Activated T-cell treated with anti-CD3 and anti-CD28 coated beads, Interleukin-2, amount 50 U/mL, for 72 hours (primary cell): ENCODE results near the gene KRTAP5-7. TPM values are rescaled to one million over a fixed set of nuclear protein-coding genes. Genes with fewer than 3 reads are reported as not detected.
"Not testable (repeated sequence)": the region's sequence is repeated elsewhere in the genome, so short reads cannot be mapped to it uniquely, and the experiment has no call there.

Experiments used
- ATAC-seq, 2 donors: fragments of 150-1000 bp; cut with Tn5 transposase; replicated peaks in 1 of 2; 2 replicates each; pipeline ENCODE4 v1.10.0; 2021; ENCODE audit warnings: moderate library complexity in 2 of 2, mild to moderate bottlenecking in 1 of 2
- DNase-seq, 2 donors: peaks; one replicate each; pipeline ENCODE4 v3.0.0; 2021 to 2022; ENCODE audit warnings: mixed read lengths in 1 of 2
- H3K27ac Mint-ChIP-seq: one replicate; pipeline ENCODE4 v1.8.0; 2022; ENCODE audit warnings: mild to moderate bottlenecking, moderate library complexity, mixed read lengths
- H3K27me3 Mint-ChIP-seq: one replicate; pipeline ENCODE4 v1.8.0; 2022; ENCODE audit warnings: low read depth, mixed read lengths
- H3K36me3 Mint-ChIP-seq, 2 donors: one replicate each; pipeline ENCODE4 v1.8.0; 2022; ENCODE audit warnings: mixed read lengths in 2 of 2, mild to moderate bottlenecking in 1 of 2; ENCODE audit not compliant: insufficient read depth in 2 of 2
- H3K4me1 Mint-ChIP-seq: one replicate; pipeline ENCODE4 v1.8.0; 2022; ENCODE audit warnings: low read depth, mixed read lengths
- H3K4me3 Mint-ChIP-seq, 2 donors: one replicate each; pipeline ENCODE4 v1.8.0; 2022; ENCODE audit warnings: mild to moderate bottlenecking in 2 of 2, mixed read lengths in 2 of 2, moderate library complexity in 2 of 2
- H3K9me3 Mint-ChIP-seq, 2 donors: one replicate each; pipeline ENCODE4 v1.8.0; 2022; ENCODE audit warnings: mixed read lengths in 2 of 2
- total RNA-seq, 2 donors: library from RNA; stranded (reverse); gene quantifications; one replicate each; pipeline ENCODE4 v1.2.3, GENCODE V29; 2022

The KRTAP5-7 gene
- total RNA-seq, 2 donors from 2014 or later, result not detected

DNA sequence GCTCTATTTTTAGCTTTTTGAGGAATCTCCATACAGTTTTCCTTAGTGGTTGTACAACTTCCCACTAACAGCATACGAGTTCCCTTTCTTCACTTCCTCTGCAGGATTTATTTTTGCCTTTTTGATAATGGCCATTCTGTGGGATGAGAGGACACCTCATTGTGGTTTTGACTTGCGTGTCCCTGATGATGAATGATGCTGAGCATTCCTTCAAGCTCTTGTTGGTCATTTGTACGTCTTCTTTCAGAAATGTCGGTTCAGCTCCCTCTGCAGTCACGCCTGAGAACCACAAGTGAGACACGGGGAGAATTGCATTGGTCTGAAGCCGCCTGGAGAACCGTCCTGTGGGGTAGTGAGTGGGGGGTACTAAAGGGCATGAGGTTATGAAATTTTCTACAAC lies 36.3 kb downstream of the KRTAP5-7 start:
- Mint-ChIP-seq H3K27ac (no peak overlapping the region), H3K4me1 (peaks cover 4% of the 10 kb centered on the region), H3K36me3 (no peaks in the 10 kb centered on the region), H3K4me3 (no peak overlapping the region), H3K27me3 (peaks cover 52% of the 10 kb centered on the region), H3K9me3 (no peaks in the 10 kb centered on the region)
- DNase-seq (peak; percentile 14 to 36), ATAC-seq (peak in 1 of 2 donors; percentile 42)

DNA sequence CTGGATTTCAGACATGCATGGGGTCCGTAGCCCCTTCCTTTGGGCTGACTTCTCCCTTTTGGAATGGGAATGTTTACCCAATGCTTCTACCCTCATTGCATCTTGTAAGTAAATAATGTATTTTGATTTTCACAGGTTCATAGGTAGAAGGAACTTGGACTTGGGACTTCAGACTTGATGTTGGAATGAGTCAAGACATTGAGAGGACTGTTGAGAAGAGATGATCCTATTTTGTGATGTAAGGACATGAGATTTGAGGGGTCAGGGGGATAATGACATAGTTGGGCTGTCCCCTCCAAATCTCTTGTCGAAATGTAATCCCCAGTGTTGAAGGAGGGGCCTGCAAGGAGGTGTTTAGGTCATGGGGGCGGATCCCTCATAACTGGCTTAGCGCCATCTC lies 37.4 kb downstream of the KRTAP5-7 start:
- no peak for DNase-seq
- no peaks in the 10 kb centered on the region for H3K36me3 Mint-ChIP-seq

DNA sequence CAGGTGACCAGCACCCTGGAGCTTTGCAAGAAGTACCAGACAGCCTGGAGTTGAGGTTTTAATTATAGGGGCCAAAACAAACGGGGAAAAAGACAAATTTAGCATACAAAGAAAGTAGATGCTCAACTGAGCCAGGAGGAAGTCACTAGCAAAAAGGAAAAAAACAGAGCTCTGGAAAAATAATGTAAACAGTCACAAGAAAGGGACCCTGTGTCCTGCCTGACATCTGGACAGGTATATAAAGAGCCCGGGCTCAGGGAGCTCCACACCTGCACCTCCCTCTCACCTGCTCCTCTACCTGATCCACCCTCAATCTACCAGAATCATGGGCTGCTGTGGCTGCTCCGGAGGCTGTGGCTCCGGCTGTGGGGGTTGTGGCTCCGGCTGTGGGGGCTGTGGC lies 38.2 kb downstream of the KRTAP5-7 start, which contains the start of gene KRTAP5-10:
Gene KRTAP5-10 (plus strand): TSS at position 301 of the 400 bp plus-strand sequence. CDS start 25 bp downstream, at position 326.
- no peak for DNase-seq
- no peak for ATAC-seq
- Mint-ChIP-seq H3K27ac (no peak within 1 kb of the TSS), H3K36me3 (no peaks in the 10 kb centered on the region), H3K4me1 (peaks cover 4% of the 10 kb centered on the region), H3K9me3 (no peaks in the 10 kb centered on the region), H3K4me3 (no peak within 1 kb of the TSS), H3K27me3 (peaks cover 50% of the 10 kb centered on the region)

More for the DNA sequence above, 37.4 kb downstream of the KRTAP5-7 start:
- Mint-ChIP-seq H3K27ac (no peak overlapping the region), H3K4me3 (no peak overlapping the region), H3K9me3 (no peaks in the 10 kb centered on the region), H3K4me1 (peaks cover 4% of the 10 kb centered on the region), H3K27me3 (peaks cover 50% of the 10 kb centered on the region)
- ATAC-seq, result no peak

DNA sequence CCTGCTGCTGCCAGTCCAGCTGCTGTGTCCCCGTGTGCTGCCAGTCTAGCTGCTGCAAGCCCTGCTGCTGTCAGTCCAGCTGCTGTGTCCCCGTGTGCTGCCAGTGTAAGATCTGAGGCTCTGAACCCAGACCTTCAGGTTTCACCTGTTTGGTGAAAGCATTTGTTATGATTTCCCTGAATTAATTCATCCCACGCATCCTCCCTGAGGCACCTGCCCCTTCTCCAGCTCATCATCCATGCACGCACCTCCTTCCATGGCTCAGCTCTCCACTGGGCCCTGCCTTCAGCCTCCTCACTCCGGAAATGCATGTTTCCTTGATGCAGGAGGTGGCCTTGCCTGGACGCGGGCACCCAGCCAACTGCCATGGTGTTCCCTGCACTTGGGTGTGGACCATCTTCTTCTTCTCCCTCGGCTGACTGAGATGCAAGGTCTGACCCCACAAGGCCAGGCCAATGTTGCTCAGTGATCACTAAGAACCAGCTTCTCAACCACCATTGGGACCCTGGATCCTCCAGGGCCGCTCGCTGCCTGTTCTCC lies 39.1 kb downstream of the KRTAP5-7 start:
- Mint-ChIP-seq H3K4me3 (no peak overlapping the region), H3K9me3 (no peaks in the 10 kb centered on the region), H3K27me3 (peaks cover 52% of the 10 kb centered on the region), H3K4me1 (peaks cover 4% of the 10 kb centered on the region), H3K27ac (no peak overlapping the region), H3K36me3 (no peaks in the 10 kb centered on the region)
- DNase-seq, result no peak
- ATAC-seq, result no peak

DNA sequence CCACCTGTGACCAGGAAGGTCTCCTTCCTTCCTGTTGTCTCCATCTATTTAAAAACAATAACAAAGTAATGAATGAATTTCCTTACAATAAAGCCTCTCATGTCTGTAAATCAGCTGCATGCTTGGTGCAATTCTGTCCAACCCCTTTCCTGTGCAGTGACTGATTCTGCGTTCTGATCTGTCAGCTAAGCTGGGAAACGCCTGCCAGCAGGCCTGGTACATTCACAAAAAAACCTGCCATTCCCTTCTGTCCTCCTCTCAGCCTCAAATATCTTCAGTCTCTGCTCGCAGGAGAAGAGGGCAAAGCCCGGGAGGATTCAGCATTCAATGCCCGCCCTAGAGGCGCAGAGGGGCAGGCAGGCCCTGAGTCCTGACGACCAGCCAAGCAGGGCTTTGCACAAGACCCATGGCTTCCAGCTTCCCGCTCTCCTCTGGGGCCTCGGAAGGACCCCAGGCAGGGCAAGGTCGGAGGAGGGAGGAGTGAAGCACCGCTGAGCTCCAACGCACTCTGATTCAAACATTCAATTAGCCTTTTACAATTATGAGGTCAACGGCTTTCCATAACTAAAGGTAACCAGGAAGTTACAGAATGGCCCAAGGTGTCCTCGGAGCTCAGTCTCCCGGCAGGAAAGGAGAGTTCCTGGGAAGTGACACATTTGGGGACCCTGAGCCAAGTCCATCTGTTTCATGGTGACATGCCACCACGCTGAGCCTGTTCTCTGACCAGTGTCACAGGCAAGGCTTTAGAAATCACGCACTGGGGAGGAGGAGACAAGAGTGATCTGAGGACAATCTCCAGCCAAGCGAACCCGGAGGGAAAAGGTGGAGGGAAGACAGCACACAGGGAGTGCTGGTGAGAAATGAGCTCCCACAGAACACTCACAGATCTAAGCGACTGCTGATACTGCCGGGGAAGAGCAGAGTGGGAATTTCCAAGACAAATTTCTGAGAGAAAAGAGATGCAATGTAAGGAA lies 39.8 kb downstream of the KRTAP5-7 start:
- H3K27me3 Mint-ChIP-seq, result peaks cover 46% of the 10 kb centered on the region
- not testable (repeated sequence) for H3K36me3 Mint-ChIP-seq, ATAC-seq, H3K4me3 Mint-ChIP-seq, H3K27ac Mint-ChIP-seq, H3K4me1 Mint-ChIP-seq, DNase-seq, H3K9me3 Mint-ChIP-seq

DNA sequence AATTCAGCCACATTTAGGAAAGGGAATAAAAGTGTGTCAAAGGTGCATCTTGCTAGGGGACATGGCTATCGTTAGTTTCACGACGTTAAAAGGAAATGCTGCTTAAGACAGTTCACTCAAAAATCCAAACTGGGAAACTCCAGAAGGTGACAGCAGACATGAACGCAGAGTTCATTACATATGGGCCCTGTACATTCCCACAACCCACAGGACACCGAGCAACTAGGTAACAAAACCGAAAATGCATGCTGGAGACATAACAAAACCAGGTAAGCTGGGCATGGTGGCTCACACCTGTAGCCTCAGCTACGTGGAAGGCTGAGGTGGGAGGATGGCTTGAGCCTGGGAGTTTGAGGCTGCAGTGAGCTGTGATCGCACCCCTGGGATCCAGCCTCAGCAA lies 40.6 kb downstream of the KRTAP5-7 start:
- not testable (repeated sequence) for H3K9me3 Mint-ChIP-seq, H3K36me3 Mint-ChIP-seq, H3K27ac Mint-ChIP-seq, H3K4me3 Mint-ChIP-seq, H3K4me1 Mint-ChIP-seq, DNase-seq, ATAC-seq
- H3K27me3 Mint-ChIP-seq, result peaks cover 46% of the 10 kb centered on the region

DNA sequence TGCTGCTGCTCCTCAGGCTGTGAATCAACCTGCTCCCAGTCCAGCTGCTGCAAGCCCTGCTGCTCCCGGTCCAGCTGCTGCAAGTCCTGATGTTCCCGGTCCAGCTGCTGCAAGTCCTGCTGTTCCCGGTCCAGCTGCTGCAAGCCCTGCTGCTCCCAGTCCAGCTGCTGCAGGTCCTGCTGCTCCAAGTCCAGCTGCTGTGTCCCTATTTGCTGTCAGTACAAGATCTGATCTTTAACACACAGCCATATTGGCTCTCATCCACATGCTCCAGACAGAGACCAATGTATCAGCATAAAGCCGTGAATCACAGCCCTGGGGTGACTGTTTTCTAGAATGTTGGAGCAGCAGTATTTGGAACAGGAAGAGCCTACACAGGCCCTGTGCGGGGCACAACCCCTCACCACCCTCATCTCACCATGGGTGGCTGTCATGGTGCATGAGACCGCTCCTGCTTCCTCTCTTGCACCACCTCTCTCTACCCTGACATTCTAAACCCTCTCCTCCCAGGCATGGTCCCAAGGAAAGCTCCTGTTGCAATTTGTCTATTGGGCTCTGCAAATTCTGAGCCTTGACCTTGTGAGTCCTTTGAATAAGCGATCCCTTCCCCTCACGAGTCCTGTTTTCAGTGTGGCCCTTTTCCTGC lies 41.8 kb downstream of the KRTAP5-7 start:
- Mint-ChIP-seq H3K27ac (no peak overlapping the region), H3K9me3 (no peaks in the 10 kb centered on the region), H3K4me1 (no peaks in the 10 kb centered on the region), H3K4me3 (no peak overlapping the region), H3K27me3 (peaks cover 36% of the 10 kb centered on the region), H3K36me3 (no peaks in the 10 kb centered on the region)
- ATAC-seq, result no peak
- no peak for DNase-seq

DNA sequence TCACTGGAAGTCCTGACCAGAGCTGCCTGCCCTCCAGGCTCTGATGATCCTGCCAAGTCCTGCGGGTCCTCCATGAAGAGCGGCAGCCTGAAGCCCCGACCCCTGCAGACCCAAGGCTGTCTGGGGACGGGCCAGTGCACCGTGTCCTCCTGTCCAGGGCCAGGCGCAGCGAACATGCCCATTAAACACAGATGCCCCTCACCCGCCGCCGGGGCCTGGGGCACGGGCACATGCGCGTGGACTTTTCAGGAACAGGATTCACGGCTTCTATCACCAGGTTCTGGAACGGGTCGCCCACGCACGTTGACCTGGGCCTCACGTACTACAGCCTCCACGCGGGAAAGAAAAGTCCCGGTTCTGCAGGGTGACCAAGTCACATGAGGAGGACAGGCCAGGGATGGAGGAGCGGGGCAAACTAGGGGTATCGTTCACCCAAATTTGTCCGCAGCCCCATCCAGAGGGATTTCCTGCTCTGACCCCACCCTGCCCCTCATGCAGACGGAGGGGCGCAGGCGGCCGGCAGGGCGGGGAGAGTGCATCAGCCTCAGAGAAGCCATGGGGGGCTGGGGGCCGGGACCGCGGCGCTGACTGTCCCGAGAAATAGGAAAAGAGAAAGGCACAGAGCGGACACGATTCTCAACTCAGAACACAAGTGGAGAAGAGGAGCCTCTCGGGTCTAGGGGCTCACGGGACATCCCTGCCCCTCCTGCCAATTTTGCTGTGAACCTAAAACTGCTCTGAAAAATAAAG lies 44.2 kb downstream of the KRTAP5-7 start:
- H3K4me3 Mint-ChIP-seq, H3K27ac Mint-ChIP-seq, H3K9me3 Mint-ChIP-seq, ATAC-seq, H3K4me1 Mint-ChIP-seq, H3K36me3 Mint-ChIP-seq, DNase-seq: not testable (repeated sequence)
- H3K27me3 Mint-ChIP-seq, result peaks cover 18% of the 10 kb centered on the region

DNA sequence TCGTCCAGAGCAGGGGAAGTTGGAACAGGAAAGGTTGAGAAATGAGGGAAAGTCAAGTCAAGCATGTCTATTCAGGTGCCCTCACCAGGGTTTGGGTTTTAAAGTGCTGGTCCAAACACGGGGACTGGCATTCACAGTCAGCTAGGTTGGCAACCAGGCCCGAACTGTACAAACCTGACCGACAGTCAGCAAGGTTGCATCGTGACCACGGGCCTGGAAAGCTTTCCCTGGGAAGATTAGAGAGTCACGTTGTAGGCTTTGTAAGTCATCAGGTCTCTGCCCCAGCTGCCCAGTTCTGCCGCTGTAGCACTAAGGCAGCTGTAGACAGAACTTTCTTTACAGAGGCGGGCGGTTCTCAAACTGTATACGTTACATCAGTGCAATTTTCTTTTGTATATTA lies 45.7 kb downstream of the KRTAP5-7 start:
- H3K9me3 Mint-ChIP-seq, result no peaks in the 10 kb centered on the region
- H3K36me3 Mint-ChIP-seq, result no peaks in the 10 kb centered on the region
- H3K27me3 Mint-ChIP-seq, result peaks cover 7% of the 10 kb centered on the region
- H3K27ac Mint-ChIP-seq, result no peak overlapping the region
- no peaks in the 10 kb centered on the region for H3K4me1 Mint-ChIP-seq
- ATAC-seq, result no peak
- H3K4me3 Mint-ChIP-seq, result no peak overlapping the region
- DNase-seq, result no peak

DNA sequence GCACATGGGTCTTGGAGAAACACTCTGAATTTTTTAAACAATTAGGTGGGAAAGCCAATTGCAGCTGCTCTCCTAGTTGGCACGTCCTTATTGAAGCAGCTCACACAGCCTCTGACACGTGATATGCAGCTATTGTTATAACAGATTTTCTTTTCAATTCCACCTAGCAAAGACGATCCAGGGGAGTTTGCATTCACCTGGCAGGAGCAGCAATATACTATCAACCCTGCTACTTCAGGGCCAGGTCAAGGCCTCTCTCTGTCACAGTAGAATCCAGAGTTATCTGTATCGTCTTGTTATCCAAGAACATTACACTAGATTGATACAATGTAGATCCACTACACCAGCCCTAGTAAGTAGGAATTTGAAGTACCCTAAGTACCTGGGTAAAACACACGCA lies 47.4 kb downstream of the KRTAP5-7 start:
- no peak for ATAC-seq
- H3K9me3 Mint-ChIP-seq, result no peaks in the 10 kb centered on the region

DNA sequence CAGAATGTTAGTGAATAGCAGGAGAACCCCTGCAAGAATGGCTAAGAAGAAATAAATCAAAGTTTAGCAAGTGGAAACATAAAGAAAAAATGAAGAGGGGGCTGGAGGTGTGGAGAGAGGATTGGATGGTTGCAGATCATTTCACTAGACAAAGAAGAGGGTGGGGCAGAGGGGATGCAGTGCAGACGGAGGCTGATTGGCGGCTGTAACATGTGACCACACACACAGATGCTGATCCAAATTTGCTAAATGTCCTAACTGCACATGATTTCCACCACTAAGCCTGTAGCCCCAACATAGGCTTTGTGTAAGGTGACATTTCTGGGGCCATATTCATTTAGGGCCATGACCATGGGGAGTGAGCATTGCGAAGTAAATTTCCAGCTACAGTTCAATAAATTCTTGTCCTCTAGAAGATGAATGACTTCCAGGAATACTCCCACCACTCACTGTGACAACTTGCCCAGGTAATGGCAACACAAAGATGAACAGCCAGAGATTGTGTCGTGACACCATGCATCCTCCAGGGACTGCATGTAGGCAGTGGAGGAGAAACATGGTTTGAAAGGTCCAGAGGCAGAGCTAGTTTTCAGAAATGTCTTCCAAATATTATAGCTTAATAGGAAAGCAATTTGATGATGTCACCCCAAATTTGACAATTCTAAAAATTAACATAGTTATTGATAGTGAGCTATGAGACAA lies 48.8 kb downstream of the KRTAP5-7 start:
- DNase-seq, result no peak
- no peak for ATAC-seq
- H3K9me3 Mint-ChIP-seq, result no peaks in the 10 kb centered on the region
- peaks cover 11% of the 10 kb centered on the region for H3K27me3 Mint-ChIP-seq
- peaks cover 8% of the 10 kb centered on the region for H3K4me1 Mint-ChIP-seq
- no peaks in the 10 kb centered on the region for H3K36me3 Mint-ChIP-seq
- no peak overlapping the region for H3K27ac Mint-ChIP-seq
- H3K4me3 Mint-ChIP-seq, result no peak overlapping the region

More for the DNA sequence above, 47.4 kb downstream of the KRTAP5-7 start:
- Mint-ChIP-seq H3K4me1 (no peaks in the 10 kb centered on the region), H3K27me3 (peaks cover 7% of the 10 kb centered on the region), H3K4me3 (no peak overlapping the region), H3K27ac (no peak overlapping the region), H3K36me3 (no peaks in the 10 kb centered on the region)
- DNase-seq, result no peak

DNA sequence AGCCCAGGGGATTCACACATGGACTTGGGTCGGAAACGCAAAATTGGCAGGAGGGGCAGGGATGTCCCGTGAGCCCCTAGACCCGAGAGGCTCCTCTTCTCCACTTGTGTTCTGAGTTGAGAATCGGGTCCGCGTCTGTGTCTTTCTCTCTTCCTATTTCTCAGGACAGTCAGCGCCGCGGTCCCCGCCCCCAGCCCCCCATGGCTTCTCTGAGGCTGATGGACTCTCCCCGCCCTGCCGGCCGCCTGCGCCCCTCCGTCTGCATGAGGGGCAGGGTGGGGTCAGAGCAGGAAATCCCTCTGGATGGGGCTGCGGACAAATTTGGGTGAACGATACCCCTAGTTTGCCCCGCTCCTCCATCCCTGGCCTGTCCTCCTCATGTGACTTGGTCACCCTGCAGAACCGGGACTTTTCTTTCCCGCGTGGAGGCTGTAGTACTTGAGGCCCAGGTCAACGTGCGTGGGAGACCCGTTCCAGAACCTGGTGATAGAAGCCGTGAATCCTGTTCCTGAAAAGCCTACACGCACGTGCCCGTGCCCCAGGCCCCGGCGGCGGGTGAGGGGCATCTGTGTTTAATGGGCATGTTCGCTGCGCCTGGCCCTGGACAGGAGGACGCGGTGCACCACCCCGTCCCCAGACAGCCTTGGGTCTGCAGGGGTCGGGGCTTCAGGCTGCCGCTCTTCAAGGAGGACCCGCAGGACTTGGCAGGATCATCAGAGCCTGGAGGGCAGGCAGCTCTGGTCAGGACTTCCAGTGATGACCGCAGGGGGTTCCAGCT lies 49.8 kb downstream of the KRTAP5-7 start:
- H3K4me1 Mint-ChIP-seq, result peaks cover 11% of the 10 kb centered on the region
- H3K27ac Mint-ChIP-seq, H3K4me3 Mint-ChIP-seq, ATAC-seq, DNase-seq, H3K36me3 Mint-ChIP-seq, H3K9me3 Mint-ChIP-seq: not testable (repeated sequence)
- peaks cover 20% of the 10 kb centered on the region for H3K27me3 Mint-ChIP-seq
